HG02870 (cell line): ENCODE results near the gene MKX.

ENCODE experiments used
- ATAC-seq: cut with Tn5 transposase; IDR thresholded peaks from one replicate; pipeline ENCODE4 v1.9.1; 2021; ENCODE audit warnings: mild to moderate bottlenecking, moderate library complexity; ENCODE audit not compliant: unreplicated experiment

The MKX gene, protein sequence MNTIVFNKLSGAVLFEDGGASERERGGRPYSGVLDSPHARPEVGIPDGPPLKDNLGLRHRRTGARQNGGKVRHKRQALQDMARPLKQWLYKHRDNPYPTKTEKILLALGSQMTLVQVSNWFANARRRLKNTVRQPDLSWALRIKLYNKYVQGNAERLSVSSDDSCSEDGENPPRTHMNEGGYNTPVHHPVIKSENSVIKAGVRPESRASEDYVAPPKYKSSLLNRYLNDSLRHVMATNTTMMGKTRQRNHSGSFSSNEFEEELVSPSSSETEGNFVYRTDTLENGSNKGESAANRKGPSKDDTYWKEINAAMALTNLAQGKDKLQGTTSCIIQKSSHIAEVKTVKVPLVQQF

DNA sequence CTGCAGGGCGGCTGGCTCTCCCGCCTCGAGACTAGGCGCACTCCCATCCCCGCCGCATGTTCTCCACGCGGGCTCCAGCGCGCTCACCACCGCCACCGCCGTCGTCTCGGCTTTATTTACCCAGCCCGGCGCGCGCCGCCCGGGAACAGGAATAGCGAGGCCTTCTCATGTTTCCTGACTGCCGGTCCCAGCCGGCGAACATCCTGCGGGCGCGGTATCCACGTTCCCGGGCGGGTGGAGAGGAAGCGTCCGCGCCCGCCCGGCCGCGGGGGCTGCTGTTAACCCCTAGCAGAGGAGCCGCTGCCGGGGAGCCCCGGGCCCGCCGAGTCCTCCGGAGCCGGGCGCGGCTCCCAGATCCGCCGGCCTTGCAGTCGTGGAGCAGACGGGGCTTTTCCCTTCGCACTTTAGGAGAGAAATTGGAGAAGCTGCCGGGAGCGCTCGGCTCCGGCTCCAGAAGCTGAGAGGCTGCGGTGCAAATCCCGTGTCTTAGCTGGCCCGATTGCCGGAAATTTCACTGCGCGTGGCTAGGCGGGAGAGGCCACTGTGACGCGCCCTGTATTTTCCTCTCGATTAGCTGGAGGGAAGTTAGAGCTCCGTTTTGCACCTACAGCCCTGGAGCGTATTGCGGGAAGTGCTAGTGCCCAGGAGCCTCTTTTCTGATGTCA lies at the start of gene MKX:
Gene MKX, minus strand, starts transcription at position 88 of the 665 bp plus-strand sequence. CDS start 2,404 bp downstream, outside the sequence.
- no peak for ATAC-seq

DNA sequence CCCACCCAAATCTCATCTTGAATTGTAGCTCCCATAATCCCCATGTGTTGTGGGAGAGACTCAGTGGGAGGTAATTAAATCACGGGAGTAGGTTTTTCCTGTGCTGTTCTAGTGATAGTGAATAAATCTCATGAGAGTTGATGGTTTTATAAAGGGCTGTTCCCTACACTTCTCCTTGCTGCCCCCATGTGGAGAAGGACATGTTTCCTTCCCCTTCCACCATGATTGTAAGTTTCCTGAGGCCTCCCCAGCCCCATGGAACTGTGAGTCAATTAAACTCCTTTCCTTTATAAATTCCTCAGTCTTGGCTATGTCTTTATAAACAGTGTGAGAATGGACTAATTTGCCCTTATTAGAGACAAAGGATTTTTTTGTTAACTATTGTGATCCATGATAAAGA lies 48.5 kb upstream of the MKX start:
- no peak for ATAC-seq

DNA sequence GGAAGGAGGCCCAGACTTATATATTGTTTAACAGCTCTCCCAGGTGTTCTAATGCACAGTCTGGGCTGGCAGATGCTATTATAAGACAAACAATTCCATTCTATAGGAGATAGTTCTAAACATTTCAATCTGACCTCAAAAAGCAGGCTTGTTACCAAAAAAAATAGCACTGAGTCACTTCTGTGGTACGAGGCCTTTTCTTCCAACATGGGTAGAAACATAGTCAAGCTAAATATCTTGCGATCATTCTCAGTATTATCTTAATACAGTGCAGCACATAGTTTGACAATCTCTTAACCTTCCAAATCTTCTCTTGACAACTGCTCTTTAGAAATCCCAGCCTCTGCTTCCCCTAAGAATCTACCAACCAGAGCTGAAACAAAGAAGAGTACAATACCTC lies 46.6 kb upstream of the MKX start:
- no peak for ATAC-seq

DNA sequence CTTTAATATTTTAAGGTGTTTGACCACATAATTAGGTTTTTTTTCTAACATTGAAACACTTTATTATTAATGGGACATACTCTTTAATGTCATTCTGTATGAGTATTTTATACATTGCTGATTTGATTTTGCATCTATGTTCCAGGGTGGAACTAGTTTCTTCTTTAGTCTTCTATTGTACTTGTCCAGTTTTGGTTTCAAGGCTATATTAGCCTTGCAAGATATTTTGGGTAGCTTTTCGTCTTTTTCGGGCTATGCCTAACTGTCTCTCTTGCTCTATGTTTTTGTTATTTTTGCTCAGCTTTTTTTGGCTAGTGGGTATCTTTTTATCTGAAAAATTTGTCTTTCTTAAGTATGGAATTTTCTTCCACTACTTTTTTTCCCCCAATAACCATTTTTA lies 38.7 kb upstream of the MKX start:
- ATAC-seq, result no peak

DNA sequence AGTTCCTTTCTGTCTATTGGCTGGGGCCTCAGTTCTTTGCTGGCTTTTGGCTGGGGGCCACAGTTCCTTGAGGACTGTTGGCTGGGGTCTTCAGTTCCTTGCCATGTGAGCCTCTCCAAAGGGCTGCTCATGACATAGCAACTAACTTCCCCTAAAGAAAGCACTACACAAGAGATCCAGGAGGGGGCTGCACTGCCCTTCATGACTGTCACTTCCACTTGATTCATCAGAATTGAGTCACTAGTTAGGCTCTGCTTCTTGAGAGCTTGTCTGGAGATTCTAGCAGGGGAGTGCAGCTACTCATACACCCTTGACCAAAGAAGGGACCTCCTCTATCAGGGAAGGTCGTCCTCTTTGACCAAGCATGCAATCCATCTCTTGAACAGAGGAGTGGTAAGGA lies 38.0 kb upstream of the MKX start:
- no peak for ATAC-seq

DNA sequence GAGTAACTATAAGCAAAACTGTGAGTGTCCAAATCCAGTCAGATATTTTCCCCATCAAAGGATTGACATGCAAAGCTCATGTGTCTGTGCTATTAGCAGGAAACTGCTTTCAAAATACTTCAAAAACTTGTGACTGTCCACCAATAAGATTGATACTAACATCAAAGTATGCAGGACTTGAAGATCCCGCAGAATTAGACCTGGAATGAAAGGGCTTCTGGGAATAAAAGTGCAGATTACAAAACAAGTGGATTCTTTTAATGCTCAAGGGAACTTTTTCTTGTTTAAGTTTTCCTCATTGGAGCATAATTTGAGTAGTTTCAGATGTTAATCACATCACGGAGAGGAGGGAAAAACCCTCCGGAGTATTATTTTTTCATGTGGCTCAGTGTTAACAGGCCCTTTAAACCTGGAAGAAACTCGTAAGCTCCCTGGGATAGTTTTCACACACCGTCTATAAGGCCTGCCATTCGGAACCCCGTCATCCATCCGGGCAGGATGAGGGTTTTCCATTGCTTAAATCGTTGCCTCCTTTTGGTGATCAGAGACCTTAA lies 33.9 kb upstream of the MKX start:
- no peak for ATAC-seq

DNA sequence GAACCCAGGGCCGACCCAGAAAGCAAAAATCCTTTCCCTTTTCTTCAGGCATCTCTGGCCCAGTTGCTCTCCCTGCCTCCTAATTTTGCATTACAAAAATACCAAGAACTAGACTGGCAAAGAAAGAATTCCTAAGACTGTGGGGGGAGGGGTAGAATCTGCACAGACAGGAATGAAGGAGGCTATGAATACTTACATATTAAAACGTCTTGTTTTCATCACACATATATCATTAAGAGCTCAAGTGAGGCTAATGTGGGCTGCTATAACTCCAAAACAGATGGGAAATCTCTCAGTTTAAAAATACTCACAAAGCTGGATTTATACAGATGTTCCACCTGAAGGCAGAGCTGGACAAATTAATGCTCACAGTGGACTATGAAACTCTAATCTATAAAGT lies 29.2 kb upstream of the MKX start:
- no peak for ATAC-seq

DNA sequence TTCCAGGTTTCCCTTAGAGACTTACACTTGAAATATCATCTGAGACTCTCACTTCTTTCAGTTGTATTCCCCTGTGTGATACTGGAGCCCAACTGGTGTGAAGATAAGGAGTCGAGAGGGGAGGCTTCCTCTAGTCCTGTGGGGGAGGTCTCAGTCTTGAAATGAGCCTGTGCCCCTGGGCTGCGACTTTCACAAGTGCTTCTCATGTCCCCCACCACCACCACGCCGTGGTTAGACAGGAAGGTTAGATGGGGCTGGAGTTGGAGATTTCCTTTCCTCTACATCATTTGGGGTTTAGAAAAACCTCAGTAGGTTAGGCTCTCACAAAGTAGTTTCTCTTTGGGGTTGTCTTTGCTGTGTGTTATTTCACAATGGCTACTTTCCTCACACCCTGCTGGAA lies 25.6 kb upstream of the MKX start:
- no peak for ATAC-seq

DNA sequence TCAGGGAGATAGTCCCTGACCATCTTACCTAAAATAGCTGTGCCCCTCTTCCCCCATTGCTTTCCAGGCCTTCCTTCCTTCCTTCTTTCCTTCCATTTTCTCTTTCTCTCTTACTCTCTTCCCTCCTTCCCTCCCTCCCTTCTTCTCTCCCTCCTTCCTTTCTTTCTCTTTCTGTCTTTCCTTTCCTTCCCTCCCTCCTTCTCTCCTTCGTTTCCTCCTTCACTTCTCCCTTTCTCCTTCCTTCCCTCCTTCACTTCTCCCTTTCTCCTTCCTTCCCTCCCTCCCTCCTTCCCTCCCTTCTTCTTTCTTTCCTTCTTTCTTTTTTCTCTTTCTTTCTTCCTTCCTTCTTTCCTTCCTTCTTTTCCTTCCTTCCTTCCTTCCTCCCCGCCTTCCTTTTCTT lies 24.6 kb upstream of the MKX start:
- ATAC-seq, result no peak

DNA sequence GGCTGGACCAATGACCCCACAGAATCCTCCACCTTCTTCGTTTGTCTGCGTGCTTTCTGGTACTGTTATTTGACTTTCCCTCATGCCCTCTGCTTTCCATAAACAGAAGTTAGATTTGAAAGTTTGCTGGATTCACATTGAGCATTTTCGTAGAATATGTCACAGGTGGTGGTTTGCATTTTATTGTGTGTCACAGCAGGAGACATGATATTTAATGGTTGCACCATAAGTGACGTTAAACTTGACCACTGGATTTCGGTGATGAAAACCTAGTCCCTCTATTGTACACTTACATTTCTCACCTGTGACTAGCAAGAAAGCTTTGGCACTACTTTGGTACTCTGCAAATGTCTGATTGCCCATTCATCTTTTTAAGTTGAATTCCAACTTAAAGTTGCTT lies 15.2 kb upstream of the MKX start:
- no peak for ATAC-seq

DNA sequence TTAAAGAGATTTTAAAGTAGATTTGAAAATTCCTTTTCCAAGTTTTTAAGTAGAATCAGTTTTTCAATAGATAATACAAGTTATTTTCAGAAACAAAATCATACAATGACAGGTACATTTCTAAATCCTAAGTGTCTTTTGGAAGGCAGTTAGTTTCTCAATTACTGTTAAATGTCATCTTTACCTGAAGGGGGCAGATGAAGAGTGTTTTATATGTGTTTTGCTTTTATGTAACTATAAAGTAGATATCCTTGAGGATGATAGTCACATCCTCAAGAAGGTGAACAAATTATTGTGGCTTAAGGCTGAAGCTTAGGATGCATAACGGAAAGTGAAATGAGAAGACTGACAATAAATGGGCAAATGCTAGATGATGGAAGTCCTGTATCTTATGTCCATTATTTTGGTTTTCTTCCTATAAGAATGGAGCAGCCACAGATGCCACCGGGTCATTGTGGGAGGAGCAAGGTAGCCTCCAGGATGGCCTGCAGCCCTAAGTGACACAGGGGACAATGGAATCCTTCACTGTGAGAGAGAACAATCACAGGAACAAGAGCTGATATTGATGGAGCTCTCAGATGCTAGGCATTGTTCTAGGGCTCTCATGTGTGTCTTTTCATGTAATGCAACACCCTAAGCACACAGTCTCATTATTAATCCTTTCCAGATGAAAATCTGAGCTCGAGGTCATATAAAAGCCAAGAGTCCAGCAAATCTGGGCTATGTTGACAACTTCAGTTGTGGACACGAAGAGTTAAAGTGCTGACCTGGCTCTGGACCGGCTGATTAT lies 14.1 kb upstream of the MKX start:
- no peak for ATAC-seq

DNA sequence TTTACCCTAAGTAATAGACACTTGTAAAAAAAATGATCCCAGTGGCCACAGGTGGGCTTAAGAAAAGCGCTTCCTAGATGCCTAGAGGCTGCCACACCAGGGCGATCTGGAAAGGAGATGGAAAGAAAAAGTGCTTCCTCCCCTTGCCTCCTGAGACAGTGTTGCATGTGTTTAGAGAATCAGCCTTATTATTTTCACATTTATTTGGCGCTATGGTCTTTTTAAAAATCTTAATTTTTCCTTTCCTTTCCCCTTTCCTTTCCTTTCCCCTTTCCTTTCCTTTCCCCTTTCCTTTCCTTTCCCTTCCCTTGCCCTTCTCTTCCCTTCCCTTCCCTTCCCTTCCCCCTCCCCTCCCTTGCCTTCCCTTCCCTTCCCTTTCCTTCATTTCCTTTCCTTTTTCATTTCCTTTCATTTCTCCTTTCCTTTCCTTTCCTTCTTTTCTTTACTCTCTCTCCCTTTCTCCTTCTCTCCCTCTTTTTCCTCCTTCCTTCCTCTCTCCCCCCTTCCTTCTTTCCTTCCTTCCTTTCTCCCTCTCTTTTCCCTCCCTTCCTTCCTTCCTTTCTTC lies 7.1 kb upstream of the MKX start:
- ATAC-seq, result no peak

DNA sequence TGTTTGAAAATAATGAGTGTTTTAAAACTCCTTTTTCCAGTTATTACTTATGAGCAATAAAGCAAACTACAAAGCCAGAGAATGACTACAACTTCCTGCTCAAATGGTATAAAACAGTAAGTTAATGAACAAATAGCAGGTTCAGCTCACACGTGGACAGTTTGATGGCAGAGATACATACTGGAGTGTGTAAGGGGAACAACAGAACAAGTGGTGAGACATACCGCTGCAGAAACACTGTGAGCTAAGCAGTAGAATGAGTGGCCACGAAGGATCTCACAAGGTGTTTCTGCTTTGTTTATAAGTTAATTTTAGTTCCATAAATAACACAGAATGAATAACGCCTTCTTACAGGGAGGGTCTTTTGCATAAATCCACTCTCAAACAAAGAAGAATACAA lies 3.0 kb upstream of the MKX start:
- no peak for ATAC-seq

DNA sequence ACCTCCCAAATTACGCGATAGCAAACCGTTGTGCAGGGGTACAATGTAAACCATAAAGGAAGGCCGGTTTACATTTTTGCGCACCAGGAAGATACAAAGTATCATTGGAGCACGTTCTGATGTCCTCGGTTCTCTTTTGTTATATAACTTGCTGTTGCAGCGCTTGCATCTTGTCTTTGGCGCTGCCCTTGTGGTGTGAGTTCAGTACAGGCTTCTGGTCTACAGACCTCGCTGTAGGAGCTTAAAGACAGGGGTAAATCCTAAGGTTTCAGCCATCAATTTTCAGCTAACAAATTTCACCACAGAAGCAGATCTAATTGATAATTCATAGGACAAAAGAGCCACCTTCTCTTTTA lies 1.5 kb upstream of the MKX start:
- no peak for ATAC-seq

DNA sequence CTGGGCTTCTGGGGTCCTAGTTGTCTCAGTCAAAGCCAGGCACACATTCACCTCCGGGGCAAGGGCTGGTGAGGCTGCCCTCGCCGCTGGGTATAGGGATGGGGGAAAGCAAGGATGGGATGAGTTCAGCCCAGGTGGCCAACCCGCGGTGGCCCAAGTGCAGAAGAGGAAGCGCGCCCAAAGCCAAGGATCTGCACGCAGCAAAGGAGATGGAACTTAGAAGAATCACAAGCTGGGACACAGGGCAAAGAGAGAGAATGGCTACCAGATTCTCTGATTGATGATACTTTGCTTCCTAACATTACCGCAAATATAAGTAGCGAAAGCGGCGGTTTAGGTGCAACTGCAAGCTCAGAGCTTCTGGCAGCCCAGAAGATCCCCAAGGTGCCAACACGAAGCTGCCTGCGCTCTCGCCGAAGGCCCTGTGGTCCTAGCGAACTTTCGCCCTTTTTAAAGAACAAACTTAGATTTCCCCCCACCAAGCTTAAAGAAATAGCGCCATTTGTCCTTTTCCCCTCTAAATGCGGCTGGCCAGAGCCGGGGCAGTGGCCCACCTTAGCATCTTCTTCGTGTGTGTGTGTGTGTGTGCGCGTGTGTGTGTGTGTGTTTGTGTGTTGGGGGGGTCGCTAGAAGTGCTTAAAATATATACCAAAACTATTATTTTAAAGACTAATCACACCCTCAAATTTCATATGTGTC lies 927 bp upstream of the MKX start:
- ATAC-seq, result no peak

DNA sequence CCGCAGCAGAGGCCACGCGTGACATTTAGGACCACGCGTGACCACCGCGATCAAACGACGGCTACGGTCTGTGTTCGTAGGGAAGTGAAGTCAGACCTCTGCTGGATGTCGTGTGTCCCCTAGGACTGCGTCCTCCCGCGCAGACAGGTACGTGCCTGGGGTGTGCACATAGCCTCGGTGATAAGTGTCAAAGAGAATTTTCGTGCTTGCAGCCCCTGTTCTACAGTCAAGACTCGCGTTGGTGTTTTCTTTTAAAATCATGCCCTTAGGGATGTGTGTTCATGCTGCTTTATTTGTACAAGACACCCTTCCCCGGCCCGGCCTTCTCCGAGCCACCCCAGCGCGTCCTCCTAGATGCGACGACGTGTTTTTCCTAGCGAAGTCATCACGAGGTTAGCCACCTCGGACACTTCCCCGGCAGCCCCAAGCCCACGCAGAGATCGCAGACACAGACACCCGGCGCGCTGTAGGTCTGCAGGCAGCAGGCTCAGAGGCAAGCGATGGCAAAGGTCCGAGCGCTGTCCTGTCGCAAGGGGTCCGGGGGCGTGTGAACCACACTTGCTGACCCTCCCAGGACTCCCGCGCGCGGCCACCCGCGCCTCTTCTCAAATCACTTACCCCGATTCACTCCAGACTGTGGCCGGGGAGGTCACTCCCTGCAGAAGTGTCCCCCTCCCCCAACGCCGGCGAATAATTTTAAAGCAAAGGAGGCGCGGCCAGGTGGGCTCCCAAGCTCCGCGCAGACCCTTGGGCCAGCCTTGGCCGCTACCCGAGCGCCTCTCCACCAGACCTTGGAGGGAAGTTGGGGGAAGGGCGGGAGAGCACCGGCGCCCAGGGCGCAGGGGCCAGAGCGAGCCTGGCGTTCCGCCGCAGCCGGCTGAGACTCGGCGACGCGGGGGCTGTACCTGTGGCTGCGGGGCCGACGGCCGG lies 552 bp downstream of the MKX start:
- ATAC-seq, result no peak

DNA sequence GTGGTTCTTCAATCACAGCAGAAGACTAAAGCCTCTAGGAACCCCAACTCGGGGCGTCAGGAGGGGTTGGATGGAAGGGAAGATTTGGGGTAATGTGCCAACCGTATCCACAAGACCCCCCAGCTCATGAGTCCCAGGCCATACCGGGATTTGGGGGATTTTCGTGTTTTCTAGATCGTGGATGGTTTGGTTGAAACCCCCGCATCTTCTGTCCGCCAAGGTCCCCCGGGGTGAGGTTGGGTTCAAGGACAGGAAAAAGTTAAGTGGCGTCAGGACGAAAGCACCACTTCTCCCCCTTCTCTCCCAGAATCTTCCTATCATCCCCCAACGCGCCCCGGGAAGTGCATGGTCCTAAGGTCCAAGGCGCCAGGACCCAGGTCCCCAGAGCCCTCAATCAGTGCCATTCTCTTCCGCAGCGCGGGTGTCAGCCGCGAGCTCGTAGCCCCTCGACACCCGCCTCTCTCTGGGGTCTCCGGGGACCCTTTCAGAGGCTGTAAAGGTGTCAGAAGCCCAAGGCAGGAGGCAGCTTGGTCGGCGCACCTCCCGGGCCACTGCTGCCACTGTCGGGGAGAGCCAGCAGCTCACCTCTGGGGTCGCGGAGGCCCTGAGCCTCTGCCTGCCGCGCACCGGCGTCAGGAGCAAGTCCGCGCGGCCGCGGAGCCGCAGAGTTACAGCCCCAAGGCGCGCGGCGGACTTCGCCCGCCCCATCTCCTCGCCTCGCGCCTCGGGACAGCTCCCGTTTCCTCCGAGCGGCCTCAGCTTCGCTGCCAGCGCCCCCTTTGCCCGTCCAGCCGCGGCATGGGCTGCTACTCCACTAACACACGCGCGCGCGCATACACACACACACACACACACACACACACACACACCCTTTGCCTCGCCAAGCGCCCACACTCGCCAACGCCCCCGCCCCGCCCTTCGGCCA lies 1.5 kb downstream of the MKX start:
- ATAC-seq, result no peak

DNA sequence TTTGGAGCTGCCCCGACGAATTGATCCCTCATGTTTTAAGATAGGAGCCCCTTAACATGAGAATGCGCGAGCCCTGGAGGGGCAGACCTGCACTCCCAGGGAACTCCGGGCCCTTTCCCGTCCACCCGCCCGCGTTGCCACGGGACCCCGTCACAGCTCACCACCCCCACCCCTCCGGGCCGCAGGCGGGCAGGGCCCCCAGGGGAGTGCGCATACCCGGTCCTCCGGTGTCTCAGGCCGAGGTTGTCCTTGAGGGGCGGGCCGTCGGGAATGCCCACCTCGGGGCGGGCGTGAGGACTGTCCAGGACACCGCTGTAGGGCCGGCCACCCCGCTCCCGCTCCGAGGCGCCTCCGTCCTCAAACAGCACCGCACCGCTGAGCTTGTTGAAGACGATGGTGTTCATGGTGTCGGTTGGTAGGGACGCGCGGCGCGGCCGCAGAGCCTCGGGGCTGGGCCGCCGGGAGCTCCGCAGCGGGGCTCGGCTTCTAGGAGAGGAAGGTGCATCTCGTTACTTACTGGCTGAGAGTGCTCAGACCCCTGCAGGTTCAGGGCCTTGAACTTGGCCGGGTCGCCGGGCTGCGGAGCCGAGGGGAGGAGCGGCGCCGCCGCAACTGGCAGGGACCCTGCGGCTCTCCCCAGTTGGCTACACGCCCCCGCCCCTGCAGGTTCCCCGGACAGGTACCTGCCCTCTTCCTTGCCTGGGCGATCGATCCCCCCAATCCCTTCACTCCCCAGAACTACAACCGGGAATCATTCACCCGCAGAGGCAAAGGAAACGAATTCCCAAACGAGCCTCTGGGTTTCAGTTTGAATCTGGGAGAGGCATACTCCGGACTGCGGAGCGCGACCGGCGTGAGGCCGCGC lies 2.4 kb downstream of the MKX start:
- ATAC-seq, result no peak
